Measurements from ENCODE around the gene PEMT.
"Not testable (repeated sequence)": the region's sequence is repeated elsewhere in the genome, so short reads cannot be mapped to it uniquely, and the experiment has no call there.

PEMT gene

GRCh38 chr17:17591355-17592298, at the start of gene PEMT:
TSS of gene PEMT (minus strand) at chr17:17591708. CDS start at chr17:17591626, 82 bp downstream.
- DNase-seq = peak; percentile 95

- DNase-seq = not testable (repeated sequence)
Measured at GRCh38 chr17:17639661-17640270, 48.3 kb upstream of the PEMT start.

GRCh38 chr17:17638467-17638866, 47.0 kb upstream of the PEMT start:
- no peak for DNase-seq

- DNase-seq = no peak
Measured at GRCh38 chr17:17636272-17636885, 44.9 kb upstream of the PEMT start.

- not testable (repeated sequence) for DNase-seq
Measured at GRCh38 chr17:17635537-17636271, 44.2 kb upstream of the PEMT start.

GRCh38 chr17:17635126-17635525, 43.6 kb upstream of the PEMT start:
- no peak for DNase-seq

- DNase-seq = no peak
Measured at GRCh38 chr17:17633310-17633709, 41.8 kb upstream of the PEMT start.

- DNase-seq = not testable (repeated sequence)
Measured at GRCh38 chr17:17632690-17633089, 41.2 kb upstream of the PEMT start.

GRCh38 chr17:17628388-17629008, 37.0 kb upstream of the PEMT start:
- DNase-seq = peak; percentile 1 to 14

- DNase-seq = no peak
Measured at GRCh38 chr17:17626840-17627239, 35.3 kb upstream of the PEMT start.

- peak; percentile 48 to 69 for DNase-seq
Measured at GRCh38 chr17:17626151-17626805, 34.8 kb upstream of the PEMT start.

- no peak for DNase-seq
Measured at GRCh38 chr17:17624741-17625140, 33.2 kb upstream of the PEMT start.

GRCh38 chr17:17623904-17624303, 32.4 kb upstream of the PEMT start:
- no peak for DNase-seq

GRCh38 chr17:17621254-17621653, 29.7 kb upstream of the PEMT start:
- DNase-seq = no peak

- peak; percentile 42 to 68 for DNase-seq
Measured at GRCh38 chr17:17613708-17614114, 22.2 kb upstream of the PEMT start.

GRCh38 chr17:17612085-17613022, 20.8 kb upstream of the PEMT start:
- peak in 1 of 2 experiments; percentile 21 for DNase-seq

GRCh38 chr17:17609121-17609520, 17.6 kb upstream of the PEMT start:
- no peak for DNase-seq

GRCh38 chr17:17606416-17607000, 15.0 kb upstream of the PEMT start:
- no peak for DNase-seq

- DNase-seq = no peak
Measured at GRCh38 chr17:17605729-17606088, 14.2 kb upstream of the PEMT start.

GRCh38 chr17:17605083-17605728, 13.7 kb upstream of the PEMT start:
- DNase-seq = no peak
